HepG2 (cell line): ENCODE results near the gene ANKRD35. TPM values are rescaled to one million over a fixed set of nuclear protein-coding genes. Genes with fewer than 3 reads are reported as not detected.

Source experiments
- CEBPB ChIP-seq: IDR thresholded peaks from 2 replicates; pipeline ENCODE4 v1.6.1; 2011; ENCODE audit warnings: low read depth, low read length, improper control_type of control experiment, borderline replicate concordance
- ISL2 ChIP-seq: sonication (generic); formaldehyde crosslinking; IDR thresholded peaks from 2 replicates; pipeline ENCODE4 v1.5.0; 2020; ENCODE audit warnings: missing genetic modification reagents
- JARID2 ChIP-seq: sonication (generic); formaldehyde crosslinking; IDR thresholded peaks from 2 replicates; pipeline ENCODE4 v1.8.1; 2023; ENCODE audit warnings: missing genetic modification reagents, inconsistent platforms; ENCODE audit not compliant: insufficient replicate concordance
- JDP2 ChIP-seq: sonication (generic); formaldehyde crosslinking; IDR thresholded peaks from 2 replicates; pipeline ENCODE4 v1.8.1; 2022; ENCODE audit warnings: missing genetic modification reagents, borderline replicate concordance
- LCORL ChIP-seq, 2 experiments: fragments of 450-650 bp in 1 of 2; sonication (generic) in 1 of 2; formaldehyde crosslinking in 1 of 2; IDR thresholded peaks; 2 replicates each; pipeline versions ENCODE4 v1.5.0 to v1.6.1; 2017 to 2020; ENCODE audit warnings: antibody characterized with exemption in 1 of 2, missing genetic modification reagents in 1 of 2
- RFXAP ChIP-seq: sonication (generic); formaldehyde crosslinking; IDR thresholded peaks from 2 replicates; pipeline ENCODE4 v1.4.0; 2020; ENCODE audit warnings: missing genetic modification reagents, borderline replicate concordance
- SETDB1 ChIP-seq: sonication (generic); formaldehyde crosslinking; IDR thresholded peaks from 2 replicates; pipeline ENCODE4 v1.5.1; 2020; ENCODE audit warnings: missing genetic modification reagents, mild to moderate bottlenecking, borderline replicate concordance
- THAP11 ChIP-seq: IDR thresholded peaks from 2 replicates; pipeline ENCODE4 v1.6.1; 2016; ENCODE audit warnings: missing biosample characterization, missing genetic modification reagents
- ZFP36L2 ChIP-seq: sonication (generic); formaldehyde crosslinking; IDR thresholded peaks from 2 replicates; pipeline ENCODE4 v1.4.0; 2020; ENCODE audit warnings: missing genetic modification reagents
- ZSCAN29 ChIP-seq: sonication (generic); formaldehyde crosslinking; conservative IDR thresholded peaks from 2 replicates; pipeline ENCODE4 v1.4.0; 2020; ENCODE audit warnings: mild to moderate bottlenecking, missing genetic modification reagents
- polyA plus RNA-seq, 8 experiments: library from polyadenylated mRNA; depleted of rRNA in 3 of 8; stranded (reverse) in 7 of 8; unstranded in 1 of 8; fragments of >200 nt; fragmentation: Illumina TruSeq in 4 of 8; extraction: Trizol in 4 of 8; gene quantifications; 2 replicates each; pipeline versions ENCODE4 v1.2.1 to v1.2.3, GENCODE V29; 2011 to 2016; ENCODE audit warnings: low read depth in 4 of 8, missing spikeins in 1 of 8, mixed read lengths in 1 of 8; ENCODE audit not compliant: insufficient read depth in 1 of 8
- total RNA-seq, 5 experiments: library from RNA; depleted of rRNA; stranded (reverse); fragments of >200 nt; fragmentation: Illumina TruSeq; extraction: Trizol; gene quantifications; 2 replicates each; pipeline ENCODE4 v1.2.3, GENCODE V29; 2016; ENCODE audit warnings: low read depth in 1 of 5
- TF ChIP-seq, protein P1 (sequence below): sonication (generic); formaldehyde crosslinking; IDR thresholded peaks from one replicate; pipeline ENCODE4 v1.5.1; 2020; ENCODE audit warnings: mild to moderate bottlenecking, missing genetic modification reagents; ENCODE audit errors: not compliant biosample characterization
- TF ChIP-seq, protein P2 (sequence below): sonication (generic); formaldehyde crosslinking; IDR thresholded peaks from 2 replicates; pipeline ENCODE4 v1.5.0; 2020; ENCODE audit warnings: mild to moderate bottlenecking, missing genetic modification reagents, borderline replicate concordance
- TF ChIP-seq, protein P3 (sequence below): sonication (generic); formaldehyde crosslinking; IDR thresholded peaks from 2 replicates; pipeline ENCODE4 v1.8.1; 2023; ENCODE audit warnings: missing genetic modification reagents, mild to moderate bottlenecking, borderline replicate concordance
- TF ChIP-seq, protein P4 (sequence below): sonication (generic); formaldehyde crosslinking; IDR thresholded peaks from 2 replicates; pipeline ENCODE4 v1.4.0; 2020; ENCODE audit warnings: missing genetic modification reagents, borderline replicate concordance

The ANKRD35 gene
- total and polyA plus RNA-seq, 2 of the 13 experiments (the other 11 are each of a cell fraction or from before 2014, with no cell fraction given) = 0.02 TPM; not detected in 1

DNA sequence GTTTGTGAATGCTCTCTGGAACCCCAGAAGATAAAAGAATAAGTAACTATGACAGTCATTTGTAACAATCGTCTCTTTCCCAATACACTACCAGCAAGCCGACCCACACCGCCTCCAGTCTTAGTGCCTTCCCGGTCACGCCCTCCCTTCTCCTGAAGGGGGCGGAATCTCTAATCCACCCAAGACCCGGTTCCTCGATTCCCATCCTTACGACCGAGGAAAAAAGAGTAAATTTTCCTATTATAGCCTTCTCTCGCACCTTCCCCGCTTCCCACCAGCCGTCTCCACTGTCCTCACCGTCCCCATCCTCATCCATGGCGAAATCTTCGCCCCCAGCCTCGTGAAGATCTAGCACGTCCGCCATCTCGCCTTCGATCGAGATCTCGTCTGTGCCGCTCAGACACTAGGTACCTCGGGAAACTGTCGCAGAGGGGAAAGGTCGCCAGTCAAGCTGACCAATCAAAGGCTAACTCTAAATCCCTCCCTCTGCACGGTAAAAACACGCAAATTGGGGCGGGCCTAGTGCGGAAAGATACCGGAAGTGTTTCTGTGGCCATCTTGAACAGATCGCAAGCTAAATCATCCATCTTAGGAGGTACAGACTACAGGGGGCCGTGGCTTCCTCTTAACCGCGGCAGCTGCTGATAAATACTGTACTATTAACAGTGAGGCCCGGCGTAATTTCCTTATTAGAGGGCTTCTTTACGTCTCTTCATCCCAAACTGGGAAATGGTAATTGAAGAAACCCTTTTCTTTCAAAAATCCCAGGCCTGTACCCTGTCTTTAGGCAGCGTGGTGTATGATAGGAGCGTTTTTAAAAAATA, 41.6 kb upstream of the ANKRD35 start, which contains the start of gene RBM8A (continued):
- TF ChIP-seq THAP11 (CRISPR knock-in tag) (peak; percentile 91), LCORL (IDR thresholded peaks at IDR 0.05) (no peak), LCORL (CRISPR knock-in tag; IDR thresholded peaks at IDR 0.05) (0 out of 2 replicates have a peak, but pooled peaks have one; percentile 19), ISL2 (no peak), CEBPB (no peak), JDP2 (CRISPR knock-in tag) (no peak), RFXAP (no peak; the same call in 1 of the 2 replicates), JARID2 (CRISPR knock-in tag) (no peak), ZFP36L2 (CRISPR knock-in tag) (no peak), SETDB1 (CRISPR knock-in tag) (no peak), ZSCAN29 (no peak)
- TF ChIP-seq, protein P1, sequence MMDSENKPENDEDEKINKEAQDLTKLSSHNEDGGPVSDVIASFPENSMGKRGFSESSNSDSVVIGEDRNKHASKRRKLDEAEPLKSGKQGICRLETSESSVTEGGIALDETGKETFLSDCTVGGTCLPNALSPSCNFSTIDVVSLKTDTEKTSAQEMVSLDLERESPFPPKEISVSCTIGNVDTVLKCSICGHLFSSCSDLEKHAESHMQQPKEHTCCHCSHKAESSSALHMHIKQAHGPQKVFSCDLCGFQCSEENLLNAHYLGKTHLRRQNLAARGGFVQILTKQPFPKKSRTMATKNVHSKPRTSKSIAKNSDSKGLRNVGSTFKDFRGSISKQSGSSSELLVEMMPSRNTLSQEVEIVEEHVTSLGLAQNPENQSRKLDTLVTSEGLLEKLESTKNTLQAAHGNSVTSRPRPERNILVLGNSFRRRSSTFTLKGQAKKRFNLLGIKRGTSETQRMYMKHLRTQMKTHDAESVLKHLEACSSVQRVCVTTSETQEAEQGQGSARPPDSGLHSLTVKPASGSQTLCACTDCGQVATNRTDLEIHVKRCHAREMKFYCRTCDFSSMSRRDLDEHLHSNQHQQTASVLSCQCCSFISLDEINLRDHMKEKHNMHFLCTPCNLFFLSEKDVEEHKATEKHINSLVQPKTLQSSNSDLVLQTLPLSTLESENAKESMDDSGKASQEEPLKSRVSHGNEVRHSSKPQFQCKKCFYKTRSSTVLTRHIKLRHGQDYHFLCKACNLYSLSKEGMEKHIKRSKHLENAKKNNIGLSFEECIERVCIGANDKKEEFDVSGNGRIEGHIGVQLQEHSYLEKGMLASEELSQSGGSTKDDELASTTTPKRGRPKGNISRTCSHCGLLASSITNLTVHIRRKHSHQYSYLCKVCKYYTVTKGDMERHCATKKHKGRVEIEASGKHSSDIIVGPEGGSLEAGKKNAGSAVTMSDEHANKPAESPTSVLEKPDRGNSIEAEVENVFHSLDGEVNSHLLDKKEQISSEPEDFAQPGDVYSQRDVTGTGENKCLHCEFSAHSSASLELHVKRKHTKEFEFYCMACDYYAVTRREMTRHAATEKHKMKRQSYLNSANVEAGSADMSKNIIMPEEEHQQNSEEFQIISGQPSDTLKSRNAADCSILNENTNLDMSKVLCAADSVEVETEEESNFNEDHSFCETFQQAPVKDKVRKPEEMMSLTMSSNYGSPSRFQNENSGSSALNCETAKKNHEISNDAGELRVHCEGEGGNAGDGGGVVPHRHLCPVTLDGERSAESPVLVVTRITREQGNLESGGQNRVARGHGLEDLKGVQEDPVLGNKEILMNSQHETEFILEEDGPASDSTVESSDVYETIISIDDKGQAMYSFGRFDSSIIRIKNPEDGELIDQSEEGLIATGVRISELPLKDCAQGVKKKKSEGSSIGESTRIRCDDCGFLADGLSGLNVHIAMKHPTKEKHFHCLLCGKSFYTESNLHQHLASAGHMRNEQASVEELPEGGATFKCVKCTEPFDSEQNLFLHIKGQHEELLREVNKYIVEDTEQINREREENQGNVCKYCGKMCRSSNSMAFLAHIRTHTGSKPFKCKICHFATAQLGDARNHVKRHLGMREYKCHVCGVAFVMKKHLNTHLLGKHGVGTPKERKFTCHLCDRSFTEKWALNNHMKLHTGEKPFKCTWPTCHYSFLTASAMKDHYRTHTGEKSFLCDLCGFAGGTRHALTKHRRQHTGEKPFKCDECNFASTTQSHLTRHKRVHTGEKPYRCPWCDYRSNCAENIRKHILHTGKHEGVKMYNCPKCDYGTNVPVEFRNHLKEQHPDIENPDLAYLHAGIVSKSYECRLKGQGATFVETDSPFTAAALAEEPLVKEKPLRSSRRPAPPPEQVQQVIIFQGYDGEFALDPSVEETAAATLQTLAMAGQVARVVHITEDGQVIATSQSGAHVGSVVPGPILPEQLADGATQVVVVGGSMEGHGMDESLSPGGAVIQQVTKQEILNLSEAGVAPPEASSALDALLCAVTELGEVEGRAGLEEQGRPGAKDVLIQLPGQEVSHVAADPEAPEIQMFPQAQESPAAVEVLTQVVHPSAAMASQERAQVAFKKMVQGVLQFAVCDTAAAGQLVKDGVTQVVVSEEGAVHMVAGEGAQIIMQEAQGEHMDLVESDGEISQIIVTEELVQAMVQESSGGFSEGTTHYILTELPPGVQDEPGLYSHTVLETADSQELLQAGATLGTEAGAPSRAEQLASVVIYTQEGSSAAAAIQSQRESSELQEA (CRISPR knock-in tag) = no peak
- TF ChIP-seq, protein P2, sequence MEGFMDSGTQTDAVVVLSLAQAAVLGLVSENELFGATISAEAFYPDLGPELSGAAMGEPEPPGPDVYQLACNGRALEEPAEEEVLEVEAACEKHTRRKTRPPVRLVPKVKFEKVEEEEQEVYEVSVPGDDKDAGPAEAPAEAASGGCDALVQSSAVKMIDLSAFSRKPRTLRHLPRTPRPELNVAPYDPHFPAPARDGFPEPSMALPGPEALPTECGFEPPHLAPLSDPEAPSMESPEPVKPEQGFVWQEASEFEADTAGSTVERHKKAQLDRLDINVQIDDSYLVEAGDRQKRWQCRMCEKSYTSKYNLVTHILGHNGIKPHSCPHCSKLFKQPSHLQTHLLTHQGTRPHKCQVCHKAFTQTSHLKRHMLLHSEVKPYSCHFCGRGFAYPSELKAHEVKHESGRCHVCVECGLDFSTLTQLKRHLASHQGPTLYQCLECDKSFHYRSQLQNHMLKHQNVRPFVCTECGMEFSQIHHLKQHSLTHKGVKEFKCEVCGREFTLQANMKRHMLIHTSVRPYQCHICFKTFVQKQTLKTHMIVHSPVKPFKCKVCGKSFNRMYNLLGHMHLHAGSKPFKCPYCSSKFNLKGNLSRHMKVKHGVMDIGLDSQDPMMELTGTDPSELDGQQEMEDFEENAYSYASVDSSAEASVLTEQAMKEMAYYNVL (CRISPR knock-in tag) = 0 out of 2 replicates have a peak, but pooled peaks have one; percentile 60
- TF ChIP-seq, protein P3, sequence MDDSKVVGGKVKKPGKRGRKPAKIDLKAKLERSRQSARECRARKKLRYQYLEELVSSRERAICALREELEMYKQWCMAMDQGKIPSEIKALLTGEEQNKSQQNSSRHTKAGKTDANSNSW (CRISPR knock-in tag) = no peak
- TF ChIP-seq, protein P4, sequence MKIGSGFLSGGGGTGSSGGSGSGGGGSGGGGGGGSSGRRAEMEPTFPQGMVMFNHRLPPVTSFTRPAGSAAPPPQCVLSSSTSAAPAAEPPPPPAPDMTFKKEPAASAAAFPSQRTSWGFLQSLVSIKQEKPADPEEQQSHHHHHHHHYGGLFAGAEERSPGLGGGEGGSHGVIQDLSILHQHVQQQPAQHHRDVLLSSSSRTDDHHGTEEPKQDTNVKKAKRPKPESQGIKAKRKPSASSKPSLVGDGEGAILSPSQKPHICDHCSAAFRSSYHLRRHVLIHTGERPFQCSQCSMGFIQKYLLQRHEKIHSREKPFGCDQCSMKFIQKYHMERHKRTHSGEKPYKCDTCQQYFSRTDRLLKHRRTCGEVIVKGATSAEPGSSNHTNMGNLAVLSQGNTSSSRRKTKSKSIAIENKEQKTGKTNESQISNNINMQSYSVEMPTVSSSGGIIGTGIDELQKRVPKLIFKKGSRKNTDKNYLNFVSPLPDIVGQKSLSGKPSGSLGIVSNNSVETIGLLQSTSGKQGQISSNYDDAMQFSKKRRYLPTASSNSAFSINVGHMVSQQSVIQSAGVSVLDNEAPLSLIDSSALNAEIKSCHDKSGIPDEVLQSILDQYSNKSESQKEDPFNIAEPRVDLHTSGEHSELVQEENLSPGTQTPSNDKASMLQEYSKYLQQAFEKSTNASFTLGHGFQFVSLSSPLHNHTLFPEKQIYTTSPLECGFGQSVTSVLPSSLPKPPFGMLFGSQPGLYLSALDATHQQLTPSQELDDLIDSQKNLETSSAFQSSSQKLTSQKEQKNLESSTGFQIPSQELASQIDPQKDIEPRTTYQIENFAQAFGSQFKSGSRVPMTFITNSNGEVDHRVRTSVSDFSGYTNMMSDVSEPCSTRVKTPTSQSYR (CRISPR knock-in tag) = no peak
